Measurements from ENCODE around the gene MRC1.

Gene MRC1

DNA sequence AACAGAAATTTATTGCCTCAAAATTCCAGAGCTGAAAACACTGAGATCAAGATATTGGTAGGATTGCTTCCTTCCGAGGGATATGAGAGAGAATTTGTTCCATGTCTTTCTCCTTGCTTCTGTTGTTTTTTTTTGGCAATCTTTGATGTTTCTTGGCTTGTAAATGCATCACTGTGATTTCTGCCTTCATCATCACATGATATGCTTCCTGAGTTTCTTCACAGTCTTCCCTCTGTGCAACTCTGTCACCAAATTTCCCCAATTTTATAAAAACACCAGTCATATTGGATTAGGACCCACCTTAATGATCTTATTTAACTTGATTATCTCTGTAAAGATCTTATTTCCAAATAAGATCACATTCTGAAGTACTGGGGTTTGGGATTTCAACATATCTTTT, 42.4 kb upstream of the MRC1 start:
- POLR2A ChIA-PET, result no interaction called here
- Histone ChIP-seq H3K9me3 (ENCODE audit: control insufficient read depth, insufficient read depth, low read depth, low read length) (no peaks in the 10 kb centered on the region), H3K4me1 (ENCODE audit: control insufficient read depth, insufficient read depth, low read length) (no peaks in the 10 kb centered on the region), H3K4me3 (ENCODE audit: low read depth, low read length) (no peak overlapping the region), H3K36me3 (ENCODE audit: control insufficient read depth in 2 of 2, insufficient read depth in 1 of 2, low read length in 2 of 2) (no peaks in the 10 kb centered on the region), H3K27ac (ENCODE audit: extremely low read depth, low read depth, low read length) (no peak overlapping the region)
- TF ChIP-seq ZNF521 (tag by site-specific recombination; IDR thresholded peaks at IDR 0.05) (no peak), ZBTB48 (tag by site-specific recombination; IDR thresholded peaks at IDR 0.05) (no peak), FEZF1 (tag by site-specific recombination; IDR thresholded peaks at IDR 0.05) (no peak)
- CTCF ChIA-PET, result interaction anchor here (0.7 kb wide), 1 partner anchor 426 kb away, joined by 3 read pairs; no protein-coding TSS in a partner anchor

DNA sequence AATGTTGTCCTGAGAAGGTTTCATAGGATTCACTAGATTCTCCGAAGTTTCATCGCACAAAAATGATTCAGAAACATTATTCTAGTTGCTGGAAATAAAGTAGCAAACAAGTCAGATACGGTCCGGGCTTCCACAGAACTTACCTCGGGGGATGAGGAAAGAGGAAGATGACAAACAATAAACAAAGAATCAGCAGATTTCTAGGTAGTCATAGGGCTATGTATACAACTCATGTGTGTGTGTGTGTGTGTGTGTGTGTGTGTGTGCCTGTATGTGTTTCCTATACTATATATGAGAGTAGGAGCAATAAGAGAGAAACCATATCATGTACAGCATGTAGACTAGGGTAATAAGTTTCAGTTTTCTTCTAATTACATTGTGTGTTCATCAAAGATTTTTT, 40.7 kb upstream of the MRC1 start:
- ChIA-PET POLR2A (no interaction called here), CTCF (no interaction called here)
- no peaks in the 10 kb centered on the region for H3K9me3 ChIP-seq (ENCODE audit: control insufficient read depth, insufficient read depth, low read depth, low read length)
- no peak overlapping the region for H3K27ac ChIP-seq (ENCODE audit: extremely low read depth, low read depth, low read length)
- H3K4me1 ChIP-seq (ENCODE audit: control insufficient read depth, insufficient read depth, low read length), result no peaks in the 10 kb centered on the region
- no peak for TF ChIP-seq ZNF548 (tag by site-specific recombination; IDR thresholded peaks at IDR 0.05)
- no peak for TF ChIP-seq ZNF623 (tag by site-specific recombination; IDR thresholded peaks at IDR 0.05)
- no peak for TF ChIP-seq ZNF837 (tag by site-specific recombination; IDR thresholded peaks at IDR 0.05)
- TF ChIP-seq ZNF341 (tag by site-specific recombination; IDR thresholded peaks at IDR 0.05; ENCODE audit: low read depth), result no peak
- no peaks in the 10 kb centered on the region for H3K36me3 ChIP-seq (ENCODE audit: control insufficient read depth in 2 of 2, insufficient read depth in 1 of 2, low read length in 2 of 2)
- no peak overlapping the region for H3K4me3 ChIP-seq (ENCODE audit: low read depth, low read length)

- Histone ChIP-seq H3K9me3 (ENCODE audit: control insufficient read depth, insufficient read depth, low read depth, low read length) (no peaks in the 10 kb centered on the region), H3K27ac (ENCODE audit: extremely low read depth, low read depth, low read length) (no peak overlapping the region), H3K36me3 (ENCODE audit: control insufficient read depth in 2 of 2, insufficient read depth in 1 of 2, low read length in 2 of 2) (no peaks in the 10 kb centered on the region), H3K4me3 (ENCODE audit: low read depth, low read length) (no peak overlapping the region), H3K4me1 (ENCODE audit: control insufficient read depth, insufficient read depth, low read length) (no peaks in the 10 kb centered on the region)
- POLR2A ChIA-PET, result no interaction called here
- CTCF ChIA-PET, result no interaction called here
- TF ChIP-seq ZFP37 (tag by site-specific recombination; IDR thresholded peaks at IDR 0.05) (no peak), ZSCAN30 (tag by site-specific recombination; IDR thresholded peaks at IDR 0.05) (no peak), MEIS1 (CRISPR knock-in tag; IDR thresholded peaks at IDR 0.05; ENCODE audit: borderline replicate concordance) (no peak), ZFP69B (tag by site-specific recombination; IDR thresholded peaks at IDR 0.05) (no peak)
Observed at GRCh38 chr10:17768957-17769356, 40.2 kb upstream of the MRC1 start.

DNA sequence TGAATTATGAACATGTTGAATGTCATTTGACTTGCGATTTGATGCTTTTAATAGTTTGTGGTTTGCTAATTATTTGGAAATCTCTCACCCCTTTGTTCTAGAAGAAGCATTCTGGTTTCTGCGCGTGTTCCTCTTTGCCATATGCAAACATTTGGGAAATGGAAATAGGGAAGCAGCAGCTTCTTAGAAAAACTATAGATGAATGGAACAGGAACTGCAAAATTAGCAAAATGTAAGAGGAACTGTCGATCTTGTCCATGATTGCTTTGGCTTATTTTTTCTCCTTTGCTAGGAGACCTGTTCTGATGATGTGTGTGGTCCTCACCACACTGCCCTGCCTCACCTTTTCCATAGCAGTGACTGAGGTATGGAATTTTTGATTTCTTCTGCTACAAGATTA, 38.1 kb upstream of the MRC1 start:
- no peak overlapping the region for H3K27ac ChIP-seq (ENCODE audit: extremely low read depth, low read depth, low read length)
- no peak overlapping the region for H3K4me3 ChIP-seq (ENCODE audit: low read depth, low read length)
- H3K4me1 ChIP-seq (ENCODE audit: control insufficient read depth, insufficient read depth, low read length), result no peaks in the 10 kb centered on the region
- no peaks in the 10 kb centered on the region for H3K36me3 ChIP-seq (ENCODE audit: control insufficient read depth in 2 of 2, insufficient read depth in 1 of 2, low read length in 2 of 2)
- CTCF ChIA-PET, result no interaction called here
- no peak for TF ChIP-seq ZNF391 (tag by site-specific recombination; IDR thresholded peaks at IDR 0.05; ENCODE audit: borderline replicate concordance, low read depth)
- no peak for TF ChIP-seq ZNF202 (tag by site-specific recombination; IDR thresholded peaks at IDR 0.05; ENCODE audit: borderline replicate concordance)
- no peak for TF ChIP-seq ZSCAN16 (tag by site-specific recombination; IDR thresholded peaks at IDR 0.05)
- TF ChIP-seq ZNF433 (tag by site-specific recombination; IDR thresholded peaks at IDR 0.05; ENCODE audit: low read depth), result no peak
- no peak for TF ChIP-seq ZBTB10 (tag by site-specific recombination; IDR thresholded peaks at IDR 0.05)
- no peak for TF ChIP-seq ZNF548 (tag by site-specific recombination; IDR thresholded peaks at IDR 0.05)
- TF ChIP-seq ZBTB11 (tag by site-specific recombination; conservative IDR thresholded peaks at IDR 0.05; ENCODE audit: low read depth), result no peak
- POLR2A ChIA-PET, result no interaction called here
- H3K9me3 ChIP-seq (ENCODE audit: control insufficient read depth, insufficient read depth, low read depth, low read length), result no peaks in the 10 kb centered on the region

Data from HEK293 (cell line).